Glutamatergic neuron (in vitro differentiated cells): ENCODE results near the gene RNF39. TPM values are rescaled to one million over a fixed set of nuclear protein-coding genes. Genes with fewer than 3 reads are reported as not detected.

ENCODE experiments used
- DNase-seq: peaks from one replicate; pipeline ENCODE4 v3.0.0; 2022
- H3K27ac Mint-ChIP-seq: one replicate; pipeline ENCODE4 v1.8.0; 2020; ENCODE audit warnings: mild to moderate bottlenecking, mixed read lengths, inconsistent platforms; ENCODE audit not compliant: unreplicated experiment
- H3K27me3 Mint-ChIP-seq: one replicate; pipeline ENCODE4 v1.8.0; 2020; ENCODE audit warnings: mild to moderate bottlenecking, moderate library complexity, mixed read lengths, inconsistent platforms; ENCODE audit not compliant: unreplicated experiment
- H3K36me3 Mint-ChIP-seq: one replicate; pipeline ENCODE4 v1.8.0; 2020; ENCODE audit warnings: mild to moderate bottlenecking, mixed read lengths, inconsistent platforms; ENCODE audit not compliant: unreplicated experiment
- H3K4me1 Mint-ChIP-seq: one replicate; pipeline ENCODE4 v1.8.0; 2020; ENCODE audit warnings: mild to moderate bottlenecking, low read depth, mixed read lengths, inconsistent platforms; ENCODE audit not compliant: unreplicated experiment
- H3K4me3 Mint-ChIP-seq: one replicate; pipeline ENCODE4 v1.8.0; 2020; ENCODE audit warnings: mild to moderate bottlenecking, mixed read lengths, inconsistent platforms; ENCODE audit not compliant: unreplicated experiment
- H3K9me3 Mint-ChIP-seq: one replicate; pipeline ENCODE4 v1.8.0; 2020; ENCODE audit warnings: mild to moderate bottlenecking, moderate library complexity, mixed read lengths, inconsistent platforms; ENCODE audit not compliant: unreplicated experiment
- CTCF ChIP-seq: fragments of 200-600 bp; sonication (generic); IDR thresholded peaks from one replicate; pipeline ENCODE4 v1.5.0; 2021; ENCODE audit not compliant: partially characterized antibody, unreplicated experiment
- total RNA-seq: library from RNA; stranded (reverse); fragmentation: NEBNext Ultra II Directional; extraction: Animal tissue kit (Norgen Biotek cat#: 25700); gene quantifications from one replicate; pipeline ENCODE4 v1.2.1, GENCODE V29; 2021; ENCODE audit not compliant: unreplicated experiment

Gene RNF39
- total RNA-seq, 1 donor from 2014 or later: not detected

- peaks cover 17% of the 10 kb centered on the region for H3K9me3 Mint-ChIP-seq
- no peak for TF ChIP-seq CTCF
- peak overlapping the region; percentile 93 for H3K4me3 Mint-ChIP-seq
- no peak for DNase-seq
- H3K27ac Mint-ChIP-seq: peak overlapping the region; percentile 98
- H3K27me3 Mint-ChIP-seq: peaks cover 17% of the 10 kb centered on the region
- H3K4me1 Mint-ChIP-seq: peaks cover 20% of the 10 kb centered on the region
- peaks cover 8% of the 10 kb centered on the region for H3K36me3 Mint-ChIP-seq
Observed at GRCh38 chr6:30066082-30066481, 9.5 kb downstream of the RNF39 start.

GRCh38 chr6:30063315-30063714, 12.3 kb downstream of the RNF39 start:
- Mint-ChIP-seq H3K4me3 (peak overlapping the region; percentile 13), H3K27ac (no peak overlapping the region), H3K9me3 (peaks cover 18% of the 10 kb centered on the region), H3K27me3 (peaks cover 13% of the 10 kb centered on the region), H3K4me1 (peaks cover 13% of the 10 kb centered on the region), H3K36me3 (no peaks in the 10 kb centered on the region)
- DNase-seq: no peak
- TF ChIP-seq CTCF: no peak

- Mint-ChIP-seq H3K9me3 (peaks cover 16% of the 10 kb centered on the region), H3K36me3 (no peaks in the 10 kb centered on the region), H3K27me3 (peaks cover 13% of the 10 kb centered on the region), H3K27ac (peak overlapping the region; percentile 63), H3K4me3 (peak overlapping the region; percentile 94), H3K4me1 (peaks cover 11% of the 10 kb centered on the region)
- TF ChIP-seq CTCF: no peak
- DNase-seq: no peak
Observed at GRCh38 chr6:30062471-30063178, 12.9 kb downstream of the RNF39 start.

GRCh38 chr6:30061858-30062458, 13.6 kb downstream of the RNF39 start:
- Mint-ChIP-seq H3K27me3 (peaks cover 9% of the 10 kb centered on the region), H3K9me3 (peaks cover 12% of the 10 kb centered on the region), H3K27ac (peak overlapping the region; percentile 63), H3K36me3 (no peaks in the 10 kb centered on the region), H3K4me1 (peaks cover 8% of the 10 kb centered on the region), H3K4me3 (peak overlapping the region; percentile 94)
- TF ChIP-seq CTCF: no peak
- DNase-seq: no peak

- Mint-ChIP-seq H3K27me3 (peaks cover 7% of the 10 kb centered on the region), H3K4me1 (peaks cover 8% of the 10 kb centered on the region), H3K36me3 (no peaks in the 10 kb centered on the region), H3K4me3 (peak within 1 kb of the TSS; percentile 94), H3K27ac (peak within 1 kb of the TSS; percentile 63), H3K9me3 (peaks cover 7% of the 10 kb centered on the region)
- TF ChIP-seq CTCF: no peak
- DNase-seq: peak; percentile 91
Observed at GRCh38 chr6:30061092-30061857, 14.3 kb downstream of the RNF39 start, which contains the start of gene POLR1H. Gene POLR1H, plus strand, starts transcription at chr6:30061265. Its CDS starts 260 bp downstream, at chr6:30061525.
